Measurements from ENCODE around the gene KIAA1210.
"Not testable (repeated sequence)": the region's sequence is repeated elsewhere in the genome, so short reads cannot be mapped to it uniquely, and the experiment has no call there.

Gene KIAA1210

DNA sequence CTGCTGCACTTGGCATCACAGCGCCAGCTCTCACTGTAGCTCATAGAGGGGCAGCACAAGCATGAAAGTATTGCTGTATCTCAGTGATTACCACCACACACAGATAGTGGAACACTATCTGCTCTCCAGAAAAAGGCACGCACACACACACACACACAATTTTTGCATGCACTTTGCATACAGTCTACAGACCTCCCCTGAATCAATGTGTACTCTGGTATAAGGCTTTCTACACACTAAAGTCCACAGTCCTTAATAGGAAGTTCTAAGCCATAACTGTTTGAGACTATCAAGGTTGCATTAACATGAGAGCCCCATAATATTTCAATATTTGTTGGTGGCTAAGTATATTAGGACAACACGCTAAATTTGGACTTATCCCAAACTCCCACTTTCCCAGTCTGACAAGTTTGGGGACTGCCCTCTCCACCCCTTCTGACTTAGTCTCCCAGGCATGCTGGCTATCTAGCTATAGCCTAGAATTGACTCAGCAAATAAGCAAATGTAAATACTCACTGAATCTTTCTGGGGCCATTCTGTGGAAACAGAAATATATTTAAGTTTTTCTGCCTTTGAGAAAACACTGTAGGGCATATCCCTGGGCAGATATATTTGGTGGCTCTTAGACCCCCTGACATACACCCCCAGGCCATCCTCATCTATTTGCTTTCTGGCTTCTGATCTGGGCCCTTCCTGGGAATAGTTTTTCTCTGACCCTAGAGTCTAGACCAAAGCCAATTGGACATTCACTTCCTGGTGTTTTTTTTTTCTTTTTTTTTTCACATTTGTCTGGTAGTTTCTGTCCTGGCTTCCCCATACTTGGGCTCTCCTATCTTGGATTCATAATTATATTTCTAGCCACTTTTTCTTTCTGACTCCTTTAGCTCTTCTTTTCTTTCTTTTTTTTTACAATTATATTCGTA is 91.2 kb downstream of the KIAA1210 start:
- no peak for DNase-seq (ENCODE audit: low spot score)

DNA sequence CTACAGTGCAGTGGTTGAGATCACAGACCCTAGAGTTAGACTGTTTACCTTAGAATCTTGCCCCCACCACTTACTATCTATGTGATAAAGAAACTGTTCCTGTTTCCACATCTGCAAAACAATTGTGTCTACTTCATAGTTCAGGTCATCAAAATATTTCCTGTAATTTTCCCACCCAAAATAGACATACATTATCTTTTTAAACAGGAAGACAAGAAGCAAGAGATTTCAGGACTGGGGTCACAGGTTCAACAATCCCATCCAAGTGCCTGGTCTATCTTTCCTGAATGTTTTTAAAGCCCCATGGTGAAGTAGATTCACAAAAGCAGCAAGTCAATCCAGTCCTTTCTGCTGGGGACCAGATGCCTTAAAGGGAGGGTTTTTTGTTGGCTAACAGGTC is 96.6 kb downstream of the KIAA1210 start:
- DNase-seq (ENCODE audit: low spot score), result no peak

DNA sequence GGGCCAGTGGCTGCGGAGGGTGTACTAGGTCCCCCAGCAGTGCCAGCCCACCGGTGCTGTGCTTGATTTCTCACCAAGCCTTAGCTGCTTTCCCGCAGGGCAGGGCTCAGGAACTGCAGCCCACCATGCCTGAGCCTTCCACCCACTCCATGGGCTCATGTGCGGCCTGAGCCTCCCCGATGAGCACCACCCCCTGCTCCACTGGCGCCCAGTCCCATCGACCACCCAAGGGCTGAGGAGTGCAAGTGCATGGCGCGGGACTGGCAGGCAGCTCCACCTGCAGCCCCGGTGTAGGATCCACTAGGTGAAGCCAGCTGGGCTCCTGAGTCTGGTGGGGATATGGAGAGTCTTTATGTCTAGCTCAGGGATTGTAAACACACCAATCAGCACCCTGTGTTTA is 98.0 kb downstream of the KIAA1210 start:
- not testable (repeated sequence) for DNase-seq (ENCODE audit: low spot score)

DNA sequence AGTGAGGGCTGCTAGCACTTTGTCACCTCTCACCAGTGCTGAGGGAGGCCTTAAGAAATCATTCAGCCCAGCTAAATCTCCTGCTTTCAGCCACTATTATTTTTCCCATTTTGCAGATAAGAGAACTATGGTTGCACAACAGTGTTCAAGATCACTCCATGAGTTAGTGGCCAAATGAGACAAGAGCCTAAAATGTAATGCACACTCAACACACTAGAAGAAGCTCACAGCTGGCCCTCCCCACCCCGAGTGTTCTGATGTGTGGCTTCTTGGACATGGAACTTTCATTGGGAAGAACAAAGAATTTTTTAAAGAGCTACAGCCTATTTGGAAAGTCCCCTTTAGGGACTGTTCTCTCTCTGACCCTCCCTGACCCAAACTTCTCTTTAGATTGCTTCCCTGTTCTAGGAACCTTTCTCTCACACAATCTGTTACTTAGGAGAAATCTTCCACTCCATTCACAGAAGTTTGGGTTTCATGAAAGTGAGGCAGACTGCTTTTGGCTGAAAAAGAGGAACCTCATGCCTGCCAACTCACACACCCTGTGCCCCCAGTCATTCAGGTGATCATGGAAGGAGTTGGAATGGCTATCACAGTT is 98.8 kb downstream of the KIAA1210 start:
- no peak for DNase-seq (ENCODE audit: low spot score)

Measured in CD4-positive, alpha-beta T cell treated with Interleukin-2 at 100 ng/mL for 4 hours (primary cell).